GM19455 (cell line): ENCODE measurements around the gene CEP135.
"Not testable (repeated sequence)": the region's sequence is repeated elsewhere in the genome, so short reads cannot be mapped to it uniquely, and the experiment has no call there.

Experiments
- ATAC-seq: cut with Tn5 transposase; IDR thresholded peaks from one replicate; pipeline ENCODE4 v1.9.1; 2021; ENCODE audit not compliant: unreplicated experiment

Gene CEP135

DNA sequence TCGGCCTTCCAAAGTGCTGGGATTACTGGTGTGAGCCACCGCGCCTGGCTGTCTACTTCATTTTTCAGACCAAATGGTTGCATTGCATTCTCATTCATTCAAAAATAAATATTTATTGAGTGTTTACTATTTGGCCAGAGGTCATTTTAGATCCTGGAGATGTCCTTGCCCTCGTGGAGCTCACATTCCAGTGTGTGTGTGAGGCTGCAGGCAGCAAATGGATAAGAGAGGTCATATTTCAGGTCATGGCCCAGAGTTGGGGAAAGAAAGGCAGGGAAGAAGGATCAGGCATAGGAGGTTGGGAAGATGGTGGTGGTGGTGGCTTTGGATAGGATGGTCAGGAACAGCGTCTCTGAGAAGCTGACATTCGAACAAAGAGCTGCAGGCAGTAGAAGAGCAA lies 119.1 kb downstream of the CEP135 start:
- no peak for ATAC-seq

DNA sequence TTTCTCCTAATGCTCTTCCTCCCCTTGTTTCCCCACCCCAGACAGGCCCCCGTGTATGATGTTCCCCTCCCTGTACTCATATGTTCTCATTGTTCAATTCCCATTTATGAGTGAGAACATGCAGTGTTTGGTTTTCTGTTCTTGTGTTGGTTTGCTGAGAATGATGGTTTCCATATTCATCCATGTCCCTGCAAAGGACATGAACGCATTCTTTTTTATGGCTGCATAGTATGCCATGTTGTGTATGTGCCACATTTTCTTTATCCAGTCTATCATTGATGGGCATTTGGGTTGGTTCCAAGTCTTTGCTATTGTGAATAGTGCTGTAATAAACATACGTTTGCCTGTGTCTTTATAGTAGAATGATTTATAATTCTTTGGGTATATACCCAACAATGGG lies 124.0 kb downstream of the CEP135 start:
- ATAC-seq = not testable (repeated sequence)

DNA sequence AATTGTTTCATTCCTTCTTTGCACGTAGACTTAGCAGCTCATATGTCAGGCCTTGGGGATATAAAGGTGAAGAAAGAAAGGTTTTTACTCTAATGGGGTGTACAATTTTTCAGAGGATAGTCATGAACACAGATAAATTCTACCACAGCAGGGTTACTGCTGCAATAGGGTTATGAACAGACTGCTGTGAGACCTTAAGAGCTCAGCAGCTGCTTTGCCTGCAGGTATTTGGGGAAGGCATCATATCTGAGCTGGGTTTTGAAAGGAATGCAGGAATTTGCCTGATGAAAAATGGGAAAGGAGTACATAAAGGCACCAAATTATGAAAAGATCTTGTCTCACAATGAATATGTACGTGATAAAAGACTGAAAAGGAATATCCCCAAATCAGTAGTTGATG lies 128.9 kb downstream of the CEP135 start:
- no peak for ATAC-seq

DNA sequence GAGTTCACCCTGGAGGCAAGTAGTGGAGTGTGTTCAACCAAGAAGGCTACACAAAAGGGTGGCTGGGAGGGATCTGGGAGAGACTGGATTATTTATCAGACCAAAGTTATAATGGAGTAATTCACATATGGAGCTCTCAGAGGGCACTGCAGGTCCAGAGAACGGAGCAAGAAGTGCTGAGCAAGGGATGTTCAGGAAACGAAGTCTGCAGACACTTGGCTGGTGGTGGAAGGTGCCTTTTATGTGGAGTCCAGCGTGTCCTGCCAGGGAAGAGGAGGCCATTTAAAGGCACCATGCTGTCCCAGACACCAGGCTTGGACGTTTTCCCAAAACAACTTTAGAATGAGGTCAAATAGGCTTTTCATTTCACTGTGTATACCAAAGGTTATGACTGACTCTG lies 130.1 kb downstream of the CEP135 start:
- no peak for ATAC-seq

DNA sequence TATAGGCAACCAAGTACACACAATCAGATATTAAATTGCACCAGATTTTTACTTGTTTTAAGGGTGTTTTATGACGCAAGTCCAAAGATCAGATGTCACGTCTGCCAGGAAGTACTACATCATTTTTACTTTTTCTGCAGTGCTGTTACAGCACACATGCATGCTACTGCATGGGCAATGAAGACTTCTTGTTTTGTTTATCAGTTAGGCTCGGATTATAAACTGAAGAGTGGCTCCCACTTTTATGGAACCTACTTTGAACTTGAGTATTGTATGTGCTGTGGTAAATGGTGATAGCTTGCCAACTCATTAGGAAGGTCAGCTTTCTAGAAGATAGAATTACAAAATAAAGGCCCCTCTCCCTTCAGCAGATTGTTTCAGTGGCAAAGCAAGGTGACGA lies 131.6 kb downstream of the CEP135 start:
- no peak for ATAC-seq

DNA sequence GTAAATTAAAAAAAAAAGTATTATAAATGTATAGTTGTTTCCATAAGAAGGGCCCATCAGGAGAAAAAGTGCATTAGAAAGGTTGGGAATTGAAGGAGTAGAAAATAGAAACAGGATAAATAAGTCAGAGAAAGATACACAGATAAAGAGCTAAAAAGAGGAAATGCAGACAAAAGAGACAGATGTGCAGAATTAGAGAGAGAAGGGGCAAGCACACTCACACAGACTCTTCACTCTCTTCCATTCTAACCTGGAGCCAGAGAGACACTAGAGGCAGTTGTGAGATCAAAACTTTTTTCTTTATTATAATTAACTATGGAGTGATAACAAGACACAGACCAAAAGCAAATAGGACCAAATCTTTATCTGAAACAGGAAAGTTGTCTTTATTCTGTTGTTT lies 134.1 kb downstream of the CEP135 start:
- no peak for ATAC-seq
